GM11168 (cell line): ENCODE data around the gene DUSP23.

ENCODE experiments used
- in situ Hi-C: fragments of 300-500 bp; cut with MboI; formaldehyde crosslinking; loops from one replicate; pipeline ENCODE4 v1.12.0; 2022; ENCODE audit warnings: low sequenced_read_pairs; ENCODE audit not compliant: unreplicated experiment

Gene DUSP23

GRCh38 chr1:159826441-159827101 is 45.8 kb downstream of the DUSP23 start, which contains the start of gene SLAMF8:
Gene SLAMF8 (plus strand): TSS chr1:159826873. CDS start chr1:159826899, 26 bp downstream.
- in situ Hi-C loops = no loop called here

- in situ Hi-C loops = no loop called here
These were observed 46.3 kb downstream of the DUSP23 start for GRCh38 chr1:159827102-159827490.

GRCh38 chr1:159827549-159827948 is 46.8 kb downstream of the DUSP23 start:
- in situ Hi-C loops = no loop called here

GRCh38 chr1:159828176-159828575 is 47.4 kb downstream of the DUSP23 start:
- in situ Hi-C loops = no loop called here

GRCh38 chr1:159828581-159829272 is 48.0 kb downstream of the DUSP23 start:
- in situ Hi-C loops = no loop called here

GRCh38 chr1:159829273-159829634 is 48.5 kb downstream of the DUSP23 start:
- in situ Hi-C loops = no loop called here

- in situ Hi-C loops = no loop called here
These were observed 49.2 kb downstream of the DUSP23 start for GRCh38 chr1:159829822-159830465.

GRCh38 chr1:159830722-159831121 is 50.0 kb downstream of the DUSP23 start:
- in situ Hi-C loops = no loop called here

GRCh38 chr1:159831412-159832141 is 50.8 kb downstream of the DUSP23 start:
- in situ Hi-C loops = no loop called here
